ENCODE results near the gene KCNH1.

Gene KCNH1

GRCh38 chr1:210883821-210884220 lies 250.1 kb downstream of the KCNH1 start:
- in situ Hi-C loops (cut with HindIII; ENCODE audit: low sequenced_read_pairs), result no loop called here

GRCh38 chr1:210882414-210883221 lies 251.3 kb downstream of the KCNH1 start:
- in situ Hi-C loops (cut with HindIII; ENCODE audit: low sequenced_read_pairs), result no loop called here

- in situ Hi-C loops (cut with HindIII; ENCODE audit: low sequenced_read_pairs), result no loop called here
These were observed 255.4 kb downstream of the KCNH1 start for GRCh38 chr1:210878564-210878963.

GRCh38 chr1:210876275-210876674 lies 257.7 kb downstream of the KCNH1 start:
- in situ Hi-C loops (cut with HindIII; ENCODE audit: low sequenced_read_pairs), result no loop called here

GRCh38 chr1:210866532-210866931 lies 267.4 kb downstream of the KCNH1 start:
- in situ Hi-C loops (cut with HindIII; ENCODE audit: low sequenced_read_pairs), result no loop called here

GRCh38 chr1:210857705-210858104 lies 276.2 kb downstream of the KCNH1 start:
- in situ Hi-C loops (cut with HindIII; ENCODE audit: low sequenced_read_pairs), result no loop called here

- in situ Hi-C loops (cut with HindIII; ENCODE audit: low sequenced_read_pairs), result no loop called here
These were observed 276.7 kb downstream of the KCNH1 start for GRCh38 chr1:210857146-210857663.

GRCh38 chr1:210855440-210855839 lies 278.5 kb downstream of the KCNH1 start:
- in situ Hi-C loops (cut with HindIII; ENCODE audit: low sequenced_read_pairs), result no loop called here

- in situ Hi-C loops (cut with HindIII; ENCODE audit: low sequenced_read_pairs), result no loop called here
These were observed 280.7 kb downstream of the KCNH1 start for GRCh38 chr1:210853276-210853675.

GRCh38 chr1:210850556-210850955 lies 283.4 kb downstream of the KCNH1 start:
- in situ Hi-C loops (cut with HindIII; ENCODE audit: low sequenced_read_pairs), result no loop called here

GRCh38 chr1:210848474-210848873 lies 285.5 kb downstream of the KCNH1 start:
- in situ Hi-C loops (cut with HindIII; ENCODE audit: low sequenced_read_pairs), result no loop called here

- in situ Hi-C loops (cut with HindIII; ENCODE audit: low sequenced_read_pairs), result no loop called here
These were observed 291.9 kb downstream of the KCNH1 start for GRCh38 chr1:210841926-210842625.

- in situ Hi-C loops (cut with HindIII; ENCODE audit: low sequenced_read_pairs), result loop anchor here (5.0 to 10.0 kb wide), 2 partner anchors 103 to 246 kb away; no protein-coding TSS in a partner anchor
These were observed 303.6 kb downstream of the KCNH1 start for GRCh38 chr1:210830034-210831028.

- in situ Hi-C loops (cut with HindIII; ENCODE audit: low sequenced_read_pairs), result no loop called here
These were observed 304.9 kb downstream of the KCNH1 start for GRCh38 chr1:210828996-210829596.

- in situ Hi-C loops (cut with HindIII; ENCODE audit: low sequenced_read_pairs), result no loop called here
These were observed 306.5 kb downstream of the KCNH1 start for GRCh38 chr1:210827481-210827880.

- in situ Hi-C loops (cut with HindIII; ENCODE audit: low sequenced_read_pairs), result no loop called here
These were observed 307.3 kb downstream of the KCNH1 start for GRCh38 chr1:210826686-210827085.

GRCh38 chr1:210822932-210823331 lies 311.0 kb downstream of the KCNH1 start:
- in situ Hi-C loops (cut with HindIII; ENCODE audit: low sequenced_read_pairs), result no loop called here

- in situ Hi-C loops (cut with HindIII; ENCODE audit: low sequenced_read_pairs), result no loop called here
These were observed 311.7 kb downstream of the KCNH1 start for GRCh38 chr1:210822241-210822640.

GRCh38 chr1:210821615-210822014 lies 312.3 kb downstream of the KCNH1 start:
- in situ Hi-C loops (cut with HindIII; ENCODE audit: low sequenced_read_pairs), result no loop called here

GRCh38 chr1:210819266-210819665 lies 314.7 kb downstream of the KCNH1 start:
- in situ Hi-C loops (cut with HindIII; ENCODE audit: low sequenced_read_pairs), result no loop called here
